ENCODE data around the gene PDIA6.
"Not testable (repeated sequence)": the region's sequence is repeated elsewhere in the genome, so short reads cannot be mapped to it uniquely, and the experiment has no call there.

PDIA6 gene

GRCh38 chr2:10806543-10806942 is 6.0 kb downstream of the PDIA6 start:
- no peak for ATAC-seq
- TF ChIP-seq ISL1 (CRISPR knock-in tag; IDR thresholded peaks at IDR 0.05) (no peak), ESRRG (CRISPR knock-in tag; IDR thresholded peaks at IDR 0.05) (no peak), ZFP3 (CRISPR knock-in tag; IDR thresholded peaks at IDR 0.05) (no peak), CREB5 (CRISPR knock-in tag; IDR thresholded peaks at IDR 0.05; ENCODE audit: low read depth) (no peak), RARB (CRISPR knock-in tag; IDR thresholded peaks at IDR 0.05) (no peak), ARNTL (CRISPR knock-in tag; IDR thresholded peaks at IDR 0.05; ENCODE audit: borderline replicate concordance, low read depth) (no peak)

GRCh38 chr2:10805990-10806389 is 6.6 kb downstream of the PDIA6 start:
- not testable (repeated sequence) for ATAC-seq

- TF ChIP-seq ESRRG (CRISPR knock-in tag; IDR thresholded peaks at IDR 0.05) (no peak), ZC3H10 (CRISPR knock-in tag; IDR thresholded peaks at IDR 0.05) (no peak), PATZ1 (CRISPR knock-in tag; IDR thresholded peaks at IDR 0.05; ENCODE audit: borderline replicate concordance) (no peak), ARNTL (CRISPR knock-in tag; IDR thresholded peaks at IDR 0.05; ENCODE audit: borderline replicate concordance, low read depth) (no peak), CREB5 (CRISPR knock-in tag; IDR thresholded peaks at IDR 0.05; ENCODE audit: low read depth) (no peak), TCF4 (CRISPR knock-in tag; IDR thresholded peaks at IDR 0.05; ENCODE audit: borderline replicate concordance) (no peak), ZNF70 (CRISPR knock-in tag; IDR thresholded peaks at IDR 0.05) (no peak), ISL1 (CRISPR knock-in tag; IDR thresholded peaks at IDR 0.05) (no peak), CSRNP3 (CRISPR knock-in tag; IDR thresholded peaks at IDR 0.05) (no peak), PPARA (CRISPR knock-in tag; IDR thresholded peaks at IDR 0.05; ENCODE audit: borderline replicate concordance) (no peak), GLIS3 (CRISPR knock-in tag; IDR thresholded peaks at IDR 0.05) (no peak), TOX (CRISPR knock-in tag; IDR thresholded peaks at IDR 0.05; ENCODE audit: borderline replicate concordance) (no peak), SNAI2 (CRISPR knock-in tag; IDR thresholded peaks at IDR 0.05) (no peak)
- no peak; the same call in 2 of the 3 replicates for ATAC-seq
These were observed 9.9 kb downstream of the PDIA6 start for GRCh38 chr2:10802657-10803056.

- ATAC-seq = no peak
- TF ChIP-seq ZFP3 (CRISPR knock-in tag; IDR thresholded peaks at IDR 0.05) (no peak), RARB (CRISPR knock-in tag; IDR thresholded peaks at IDR 0.05) (no peak), ZFP30 (CRISPR knock-in tag; IDR thresholded peaks at IDR 0.05) (no peak), ARNTL (CRISPR knock-in tag; IDR thresholded peaks at IDR 0.05; ENCODE audit: borderline replicate concordance, low read depth) (no peak), CSRNP3 (CRISPR knock-in tag; IDR thresholded peaks at IDR 0.05) (no peak), POU6F1 (CRISPR knock-in tag; IDR thresholded peaks at IDR 0.05; ENCODE audit: borderline replicate concordance, low read depth) (no peak), GLIS3 (CRISPR knock-in tag; IDR thresholded peaks at IDR 0.05) (no peak), PPARA (CRISPR knock-in tag; IDR thresholded peaks at IDR 0.05; ENCODE audit: borderline replicate concordance) (no peak)
These were observed 12.4 kb downstream of the PDIA6 start for GRCh38 chr2:10800163-10800562.

Measured in SK-N-SH treated with all-trans-retinoic acid at 6 μM for 48 hours (cell line).